CD14-positive monocyte (primary cell): ENCODE data around the gene VCAN. TPM values are rescaled to one million over a fixed set of nuclear protein-coding genes. Genes with fewer than 3 reads are reported as not detected.
A peak's percentile ranks its signal among the peaks of the same experiment; 100 is the strongest.

Experiments
- DNase-seq, 3 donors: peaks; one replicate each; pipeline ENCODE4 v3.0.0-alpha.2; 2011 to 2022
- H2AFZ ChIP-seq: 2 replicates; pipeline ENCODE4 v1.6.0; 2012; ENCODE audit warnings: mild to moderate bottlenecking, low read depth, low read length, inconsistent platforms; ENCODE audit not compliant: insufficient read depth, poor library complexity, severe bottlenecking
- H3K27ac ChIP-seq, 2 donors: 1 replicate in 1 of 2; 2 replicates in 1 of 2; pipeline ENCODE4 v1.5.1; 2012 to 2013; ENCODE audit warnings: low read length in 2 of 2, control low read depth in 1 of 2, inconsistent platforms in 1 of 2, low read depth in 1 of 2, mild to moderate bottlenecking in 1 of 2
- H3K27me3 ChIP-seq, 2 donors: one replicate each; pipeline versions ENCODE4 v1.6.0 to v1.6.1; 2011 to 2013; ENCODE audit warnings: low read length in 2 of 2; ENCODE audit not compliant: control insufficient read depth in 2 of 2, insufficient read depth in 2 of 2
- H3K36me3 ChIP-seq, 2 donors: replicated peaks in 1 of 2; 1 replicate in 1 of 2; 2 replicates in 1 of 2; pipeline versions ENCODE4 v1.5.1 to v1.6.1; 2012 to 2013; ENCODE audit warnings: low read length in 2 of 2, control low read depth in 1 of 2, inconsistent platforms in 1 of 2, mild to moderate bottlenecking in 1 of 2; ENCODE audit not compliant: insufficient read depth in 2 of 2, control insufficient read depth in 1 of 2
- H3K4me1 ChIP-seq, 2 donors: 1 replicate in 1 of 2; 2 replicates in 1 of 2; pipeline versions ENCODE4 v1.5.1 to v1.6.1; 2012 to 2013; ENCODE audit warnings: low read length in 2 of 2, control low read depth in 1 of 2, inconsistent platforms in 1 of 2, mild to moderate bottlenecking in 1 of 2, moderate library complexity in 1 of 2; ENCODE audit not compliant: insufficient read depth in 2 of 2, control insufficient read depth in 1 of 2
- H3K4me2 ChIP-seq: replicated peaks from 2 replicates; pipeline ENCODE3; 2012; ENCODE audit warnings: low read length, moderate library complexity, mild to moderate bottlenecking; ENCODE audit not compliant: poor library complexity, severe bottlenecking; ENCODE audit errors: extremely low read depth
- H3K4me3 ChIP-seq, 3 experiments: fragments of 200-600 bp in 1 of 3; sonication (generic) in 1 of 3; replicated peaks in 1 of 3; 1 replicate in 2 of 3; 2 replicates in 1 of 3; pipeline ENCODE4 v1.5.1; 2011 to 2013; ENCODE audit warnings: low read length in 3 of 3, mild to moderate bottlenecking in 3 of 3, control low read depth in 2 of 3, low read depth in 2 of 3, inconsistent platforms in 1 of 3, moderate library complexity in 1 of 3
- H3K79me2 ChIP-seq: 2 replicates; pipeline ENCODE4 v1.6.0; 2012; ENCODE audit warnings: mild to moderate bottlenecking, control low read depth, inconsistent platforms, low read length, moderate library complexity; ENCODE audit not compliant: insufficient read depth
- H3K9ac ChIP-seq: 2 replicates; pipeline ENCODE4 v1.6.0; 2017; ENCODE audit warnings: low read length, mild to moderate bottlenecking; ENCODE audit not compliant: insufficient read depth, poor library complexity, severe bottlenecking
- H3K9me3 ChIP-seq, 2 donors: replicated peaks in 1 of 2; 1 replicate in 1 of 2; 2 replicates in 1 of 2; pipeline versions ENCODE4 v1.5.1 to v1.6.1; 2012 to 2013; ENCODE audit warnings: low read length in 2 of 2, control low read depth in 1 of 2; ENCODE audit not compliant: control insufficient read depth in 1 of 2, insufficient read depth in 1 of 2
- H4K20me1 ChIP-seq: 2 replicates; pipeline ENCODE4 v1.6.0; 2012; ENCODE audit warnings: mild to moderate bottlenecking, low read length, control low read depth, moderate library complexity; ENCODE audit not compliant: insufficient read depth
- H3K27ac Mint-ChIP-seq, 7 donors: one replicate each; pipeline ENCODE4 v1.8.0; 2020; ENCODE audit warnings: mild to moderate bottlenecking in 7 of 7, mixed read lengths in 7 of 7, moderate library complexity in 6 of 7, inconsistent platforms in 2 of 7
- H3K27me3 Mint-ChIP-seq, 3 donors: one replicate each; pipeline ENCODE4 v1.8.0; 2021 to 2022; ENCODE audit warnings: low read depth in 3 of 3, mild to moderate bottlenecking in 3 of 3, mixed read lengths in 3 of 3, moderate library complexity in 3 of 3, inconsistent platforms in 1 of 3
- H3K36me3 Mint-ChIP-seq, 2 donors: one replicate each; pipeline ENCODE4 v1.8.0; 2020; ENCODE audit warnings: mixed read lengths in 2 of 2, inconsistent platforms in 1 of 2, mild to moderate bottlenecking in 1 of 2
- H3K4me1 Mint-ChIP-seq: one replicate; pipeline ENCODE4 v1.8.0; 2020; ENCODE audit warnings: mild to moderate bottlenecking, mixed read lengths
- H3K4me3 Mint-ChIP-seq, 2 donors: one replicate each; pipeline ENCODE4 v1.8.0; 2020; ENCODE audit warnings: mild to moderate bottlenecking in 2 of 2, mixed read lengths in 2 of 2, moderate library complexity in 1 of 2
- H3K9me3 Mint-ChIP-seq, 7 donors: one replicate each; pipeline ENCODE4 v1.8.0; 2020 to 2022; ENCODE audit warnings: mixed read lengths in 7 of 7, mild to moderate bottlenecking in 6 of 7, moderate library complexity in 6 of 7, inconsistent platforms in 2 of 7
- CTCF ChIP-seq: fragments of 200-600 bp; IDR thresholded peaks from one replicate; pipeline ENCODE4 v1.8.0; 2022; ENCODE audit warnings: antibody characterized with exemption, mild to moderate bottlenecking
- whole genome bisulfite sequencing: methylation state at CpG from one replicate; pipeline ENCODE4 v1.1.5; 2013; ENCODE audit warnings: missing lambda C conversion rate; ENCODE audit not compliant: insufficient coverage; 5-methylcytosine and 5-hydroxymethylcytosine counted together
- intact Hi-C, 2 donors: fragments of 100-400 bp; cut with micrococcal nuclease; formaldehyde crosslinking; loops; one replicate each; pipeline versions ENCODE4 v1.15.0 to v1.15.1; 2023
- polyA plus RNA-seq, 3 donors: library from polyadenylated mRNA; depleted of rRNA in 1 of 3; unstranded in 2 of 3; stranded (reverse) in 1 of 3; fragments of 300-500 nt in 2 of 3; fragments of >200 nt in 1 of 3; fragmentation: Illumina TruSeq in 2 of 3; gene quantifications; 1 replicate in 2 of 3; 2 replicates in 1 of 3; pipeline ENCODE4 v1.2.3, GENCODE V29; 2012 to 2021

VCAN gene
- polyA plus RNA-seq, 3 donors, result 417 to 844 (median 630) TPM

- peaks cover 100% of the 10 kb centered on the region for H4K20me1 ChIP-seq
- H3K9ac ChIP-seq, result no peak overlapping the region
- H3K36me3 Mint-ChIP-seq, result peaks cover 77 to 91% of the 10 kb centered on the region in 2 donors
- H3K9me3 Mint-ChIP-seq, result no peaks in the 10 kb centered on the region
- peak overlapping the region in 2 of 7 donors; percentile 3 to 61 for H3K27ac Mint-ChIP-seq
- peaks cover 0 to 2% (median 0%) of the 10 kb centered on the region in 3 donors for H3K27me3 Mint-ChIP-seq
- peaks cover 71% of the 10 kb centered on the region for H3K79me2 ChIP-seq
- no peak overlapping the region for H2AFZ ChIP-seq
- H3K9me3 ChIP-seq, result no peaks in the 10 kb centered on the region
- intact Hi-C loops, result loop anchor here in 1 of 2 donors (10.0 kb wide), 1 partner anchor 51 kb away; no protein-coding TSS in a partner anchor
- TF ChIP-seq CTCF, result no peak
- WGBS, result 100% methylated on average over 1 of the region's 3 CpGs
- no peak overlapping the region for H3K4me3 Mint-ChIP-seq
- peaks cover 98 to 100% of the 10 kb centered on the region in 2 donors for H3K36me3 ChIP-seq
- DNase-seq, result no peak
- H3K4me1 ChIP-seq, result peaks cover 0 to 4% of the 10 kb centered on the region in 2 donors
- no peak overlapping the region for H3K4me2 ChIP-seq
- no peaks in the 10 kb centered on the region for H3K27me3 ChIP-seq
- no peak overlapping the region for H3K4me3 ChIP-seq
- H3K4me1 Mint-ChIP-seq, result peaks cover 9% of the 10 kb centered on the region
- peak overlapping the region in 1 of 2 donors; percentile 33 for H3K27ac ChIP-seq
Observed at GRCh38 chr5:83513491-83513890, 41.9 kb downstream of the VCAN start.

GRCh38 chr5:83516377-83516776 lies 44.8 kb downstream of the VCAN start:
- peaks cover 79 to 92% of the 10 kb centered on the region in 2 donors for H3K36me3 Mint-ChIP-seq
- WGBS, result 100% methylated on average over 1 of the region's 2 CpGs
- H3K4me3 ChIP-seq, result no peak overlapping the region

More at GRCh38 chr5:83516377-83516776, 44.8 kb downstream of the VCAN start:
- no peak for TF ChIP-seq CTCF
- Mint-ChIP-seq H3K4me3 (no peak overlapping the region), H3K4me1 (no peaks in the 10 kb centered on the region), H3K9me3 (peaks cover 0 to 6% (median 0%) of the 10 kb centered on the region in 7 donors), H3K27me3 (no peaks in the 10 kb centered on the region), H3K27ac (peak overlapping the region in 1 of 7 donors; percentile 6)
- no peak overlapping the region for H3K9ac ChIP-seq
- H3K9me3 ChIP-seq, result no peaks in the 10 kb centered on the region
- H2AFZ ChIP-seq, result no peak overlapping the region
- intact Hi-C loops, result loop anchor here in 1 of 2 donors (10.0 kb wide), 1 partner anchor 48 kb away; no protein-coding TSS in a partner anchor
- H3K79me2 ChIP-seq, result peaks cover 53% of the 10 kb centered on the region
- peaks cover 100% of the 10 kb centered on the region for H4K20me1 ChIP-seq
- DNase-seq, result no peak
- H3K27me3 ChIP-seq, result no peaks in the 10 kb centered on the region
- peaks cover 99 to 100% of the 10 kb centered on the region in 2 donors for H3K36me3 ChIP-seq
- H3K4me1 ChIP-seq, result no peaks in the 10 kb centered on the region
- H3K4me2 ChIP-seq, result no peak overlapping the region
- H3K27ac ChIP-seq, result peak overlapping the region in 1 of 2 donors; percentile 32
